GM20431 (cell line): ENCODE measurements around the gene GRM8.

Experiments
- in situ Hi-C: fragments of 300-500 bp; cut with MseI, MboI; formaldehyde crosslinking; loops from one replicate; pipeline ENCODE4 v1.15.0; 2020; ENCODE audit warnings: low sequenced_read_pairs; ENCODE audit not compliant: unreplicated experiment

The GRM8 gene

DNA sequence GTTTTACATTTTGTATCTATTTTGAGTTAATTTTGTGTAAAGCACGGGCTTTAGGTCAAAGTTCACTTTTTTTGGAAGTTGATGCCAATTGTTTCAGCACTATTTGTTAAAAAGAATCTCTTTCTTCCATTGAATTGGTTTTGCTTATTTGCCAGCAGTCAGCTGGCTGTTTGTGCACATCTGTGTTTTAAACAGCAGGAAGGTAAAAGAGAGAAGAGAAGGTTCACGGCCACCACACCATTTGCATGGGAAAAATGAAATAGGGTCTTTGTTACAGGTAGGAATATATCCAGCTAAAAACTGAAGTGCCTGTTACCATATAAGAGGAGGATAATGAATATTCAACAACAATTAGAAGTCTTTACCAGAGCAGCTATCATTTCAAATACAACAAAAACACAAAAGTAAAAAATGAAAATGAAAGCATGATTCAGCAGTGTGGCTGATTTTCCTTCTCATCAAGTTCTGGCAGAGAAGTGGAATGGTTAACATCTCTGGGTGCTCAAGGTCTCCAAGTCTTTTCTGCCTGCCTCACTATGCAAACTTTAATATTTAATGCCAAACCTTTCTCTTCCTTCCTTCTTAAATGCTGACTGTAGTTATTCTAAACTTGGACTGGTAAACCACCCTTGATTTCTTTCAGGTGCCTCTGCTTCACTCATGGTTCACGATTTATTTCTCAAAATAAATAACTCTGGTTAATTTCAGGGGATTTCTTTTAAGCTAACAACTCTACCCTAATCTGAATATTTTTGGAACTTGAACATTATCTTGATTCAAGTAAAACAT, 841.5 kb downstream of the GRM8 start:
- in situ Hi-C loops: no loop called here

- in situ Hi-C loops: no loop called here
These were observed 849.7 kb downstream of the GRM8 start for GRCh38 chr7:126403040-126403439.

DNA sequence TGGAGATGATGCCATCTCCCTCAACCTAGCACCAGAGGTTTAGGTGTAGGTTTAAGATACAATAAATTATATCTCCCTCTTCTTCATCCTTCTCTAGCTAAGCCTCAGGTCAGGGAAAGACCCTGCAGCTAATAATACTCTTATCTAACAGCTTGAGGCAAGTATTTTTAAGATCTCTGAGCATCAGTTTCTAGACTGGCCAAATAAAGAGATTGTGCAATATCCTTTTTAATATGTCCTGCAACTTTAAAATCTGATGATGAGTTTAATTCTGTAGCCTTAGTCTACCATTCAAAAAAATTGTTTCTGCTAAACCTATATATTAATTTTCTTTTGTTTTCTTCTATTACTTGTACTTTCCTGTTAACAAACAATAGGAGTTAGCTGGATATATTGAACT, 850.8 kb downstream of the GRM8 start:
- in situ Hi-C loops: no loop called here

GRCh38 chr7:126398851-126399529, 853.8 kb downstream of the GRM8 start:
- in situ Hi-C loops: no loop called here

DNA sequence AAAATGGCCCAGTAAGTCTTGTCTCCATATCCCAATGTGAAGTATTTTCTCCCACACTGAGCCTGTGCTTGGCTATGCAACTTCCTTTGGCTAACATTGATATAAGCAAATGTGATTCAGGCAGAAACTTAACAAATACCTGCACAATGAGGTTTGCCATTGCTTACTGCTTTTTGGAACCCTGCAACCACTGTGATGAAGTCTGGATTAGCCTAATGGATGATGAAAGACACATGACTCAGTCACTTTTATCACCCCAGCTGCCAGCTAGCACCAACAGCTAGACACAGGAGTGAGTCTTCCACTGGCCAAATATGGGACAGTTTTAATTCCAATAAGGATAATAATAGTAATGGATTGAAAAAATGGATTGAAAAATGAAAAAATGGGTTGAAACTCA, 854.5 kb downstream of the GRM8 start:
- in situ Hi-C loops: no loop called here

DNA sequence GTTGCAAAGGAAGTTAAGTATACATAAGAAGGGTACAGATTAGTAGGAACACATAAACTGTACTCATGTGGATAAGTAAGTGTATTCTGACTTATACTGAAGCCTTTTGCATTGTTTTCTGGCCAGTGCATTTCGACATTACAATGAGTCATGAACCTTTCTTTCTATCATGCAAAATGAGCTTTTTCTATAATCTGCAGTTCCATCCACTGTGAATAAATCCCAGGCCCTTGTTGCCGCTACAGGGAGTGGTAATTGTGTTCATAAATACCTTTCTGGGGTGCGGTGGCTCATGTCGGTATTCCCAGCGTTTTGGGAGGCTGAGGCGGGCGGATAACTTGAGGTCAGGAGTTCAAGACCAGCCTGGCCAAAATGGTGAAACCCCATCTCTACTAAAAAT, 858.3 kb downstream of the GRM8 start:
- in situ Hi-C loops: no loop called here
